Thyroid gland (tissue), 4 donors: Measurements from ENCODE around the gene PLXNA4. TPM values are rescaled to one million over a fixed set of nuclear protein-coding genes. Genes with fewer than 3 reads are reported as not detected.

ENCODE experiments used
- DNase-seq, 2 donors: peaks; one replicate each; pipeline ENCODE4 v3.0.0-alpha.2; 2019
- H3K27ac ChIP-seq, 3 donors: fragments of 200-600 bp; sonication (generic); 1 replicate in 2 of 3; 2 replicates in 1 of 3; pipeline ENCODE4 v1.5.1; 2016 to 2019; ENCODE audit warnings: mild to moderate bottlenecking in 1 of 3, moderate library complexity in 1 of 3
- H3K27me3 ChIP-seq: fragments of 200-600 bp; sonication (generic); one replicate; pipeline ENCODE4 v1.5.1; 2019
- H3K36me3 ChIP-seq, 2 donors: fragments of 200-600 bp; sonication (generic); one replicate each; pipeline ENCODE4 v1.5.1; 2016 to 2019
- H3K4me1 ChIP-seq, 2 donors: fragments of 200-600 bp; sonication (generic); one replicate each; pipeline ENCODE4 v1.5.1; 2017 to 2019
- H3K4me3 ChIP-seq, 3 donors: fragments of 200-600 bp; sonication (generic); replicated peaks in 1 of 3; 1 replicate in 2 of 3; 2 replicates in 1 of 3; pipeline ENCODE4 v1.5.1; 2016; ENCODE audit warnings: mild to moderate bottlenecking in 1 of 3
- H3K9me3 ChIP-seq: fragments of 200-600 bp; sonication (generic); one replicate; pipeline ENCODE4 v1.5.1; 2017
- CTCF ChIP-seq, 6 experiments: fragments of 200-600 bp in 3 of 6; fragments of 450-650 bp in 3 of 6; sonication (generic) in 3 of 6; IDR thresholded peaks; one replicate each; pipeline ENCODE4 v1.5.1; 2016 to 2019; ENCODE audit warnings: antibody characterized with exemption in 6 of 6, mild to moderate bottlenecking in 2 of 6, inconsistent platforms in 1 of 6, moderate library complexity in 1 of 6
- POLR2A ChIP-seq, 2 donors: fragments of 450-650 bp; IDR thresholded peaks; one replicate each; pipeline ENCODE4 v1.6.1; 2017; ENCODE audit warnings: antibody characterized with exemption in 2 of 2, mild to moderate bottlenecking in 2 of 2, moderate library complexity in 1 of 2
- WGBS, 2 donors: methylation state at CpG; one replicate each; pipeline ENCODE4 v1.1.5; 2017; 5-methylcytosine and 5-hydroxymethylcytosine counted together
- intact Hi-C: fragments of 100-400 bp; cut with DNase I; formaldehyde crosslinking; loops from one replicate; pipeline ENCODE4 v1.15.1; 2023
- total RNA-seq, 4 donors: library from RNA; depleted of rRNA; stranded (reverse); fragments of >200 nt; gene quantifications; one replicate each; pipeline ENCODE4 v1.2.3, GENCODE V29; 2016

PLXNA4 gene
- total RNA-seq, 4 donors from 2014 or later, result 1.3 to 8.3 (median 2.4) TPM

GRCh38 chr7:132134814-132135445 lies 441.3 kb downstream of the PLXNA4 start:
- TF ChIP-seq CTCF (IDR thresholded peaks at IDR 0.05) (no peak), POLR2A (IDR thresholded peaks at IDR 0.05) (no peak)
- Histone ChIP-seq H3K27me3 (no peaks in the 10 kb centered on the region), H3K4me1 (no peaks in the 10 kb centered on the region), H3K9me3 (no peaks in the 10 kb centered on the region), H3K4me3 (no peak overlapping the region), H3K27ac (no peak overlapping the region), H3K36me3 (no peaks in the 10 kb centered on the region)
- 79 to 85% methylated on average over 5 of the region's 5 CpGs for WGBS, 2 donors
- intact Hi-C loops, result no loop called here
- no peak for DNase-seq

GRCh38 chr7:132133501-132133900 lies 442.8 kb downstream of the PLXNA4 start:
- Histone ChIP-seq H3K27me3 (no peaks in the 10 kb centered on the region), H3K4me3 (no peak overlapping the region), H3K36me3 (no peaks in the 10 kb centered on the region), H3K27ac (no peak overlapping the region), H3K9me3 (no peaks in the 10 kb centered on the region), H3K4me1 (no peaks in the 10 kb centered on the region)
- TF ChIP-seq POLR2A (IDR thresholded peaks at IDR 0.05), result no peak
- TF ChIP-seq CTCF (IDR thresholded peaks at IDR 0.05), result no peak
- intact Hi-C loops, result no loop called here
- no peak for DNase-seq
- 84 to 93% methylated on average over 6 of the region's 6 CpGs for WGBS, 2 donors

DNA sequence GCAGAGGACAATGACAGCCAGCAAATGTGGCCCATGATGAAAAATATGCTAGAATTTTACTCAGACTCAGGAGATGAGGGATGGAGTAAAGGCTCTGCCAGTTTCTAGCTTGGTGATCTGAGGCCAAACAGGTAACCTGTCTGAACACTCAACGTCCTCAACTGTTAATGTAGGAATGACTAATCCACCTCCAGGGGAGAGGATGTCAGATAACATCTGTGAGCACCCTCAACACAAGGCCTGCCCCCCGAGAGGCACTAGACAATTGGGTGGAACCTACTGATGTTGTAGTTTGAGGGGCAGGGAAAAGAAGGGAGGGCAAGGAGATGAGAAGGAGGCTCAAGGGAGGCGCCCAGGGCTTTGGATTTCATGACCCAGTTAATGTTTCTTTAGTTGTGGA lies 445.1 kb downstream of the PLXNA4 start:
- Histone ChIP-seq H3K4me1 (no peaks in the 10 kb centered on the region), H3K9me3 (no peaks in the 10 kb centered on the region), H3K36me3 (no peaks in the 10 kb centered on the region), H3K27me3 (no peaks in the 10 kb centered on the region), H3K27ac (no peak overlapping the region), H3K4me3 (no peak overlapping the region)
- no peak for DNase-seq
- TF ChIP-seq CTCF (IDR thresholded peaks at IDR 0.05), result no peak
- TF ChIP-seq POLR2A (IDR thresholded peaks at IDR 0.05), result no peak
- 71 to 86% methylated on average over 3 of the region's 3 CpGs for WGBS, 2 donors
- intact Hi-C loops, result no loop called here

DNA sequence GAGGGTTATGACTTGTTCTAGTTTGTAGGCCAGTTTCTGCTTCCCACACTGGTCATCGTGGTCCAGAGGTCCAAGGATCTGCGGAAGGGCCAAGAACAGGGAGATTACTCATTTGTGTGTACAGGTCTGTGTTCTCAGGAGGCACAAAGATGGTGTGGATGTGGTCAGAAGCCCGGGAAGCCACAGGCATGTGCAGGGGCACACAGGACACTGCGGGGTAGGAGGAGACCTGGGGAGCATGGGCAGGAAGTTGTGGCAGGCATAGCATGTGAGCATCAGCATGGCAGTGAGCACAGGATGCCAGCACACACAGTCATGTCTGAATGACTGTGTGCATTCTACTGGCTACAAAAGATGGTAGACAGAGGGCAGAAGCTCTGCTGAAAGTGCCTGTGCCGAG lies 445.8 kb downstream of the PLXNA4 start:
- Histone ChIP-seq H3K4me1 (no peaks in the 10 kb centered on the region), H3K4me3 (no peak overlapping the region), H3K9me3 (no peaks in the 10 kb centered on the region), H3K27me3 (no peaks in the 10 kb centered on the region), H3K36me3 (no peaks in the 10 kb centered on the region), H3K27ac (no peak overlapping the region)
- no peak for TF ChIP-seq POLR2A (IDR thresholded peaks at IDR 0.05)
- TF ChIP-seq CTCF (IDR thresholded peaks at IDR 0.05), result no peak
- intact Hi-C loops, result no loop called here
- DNase-seq, result no peak
- WGBS, 2 donors, result 79 to 86% methylated on average over 5 of the region's 5 CpGs

DNA sequence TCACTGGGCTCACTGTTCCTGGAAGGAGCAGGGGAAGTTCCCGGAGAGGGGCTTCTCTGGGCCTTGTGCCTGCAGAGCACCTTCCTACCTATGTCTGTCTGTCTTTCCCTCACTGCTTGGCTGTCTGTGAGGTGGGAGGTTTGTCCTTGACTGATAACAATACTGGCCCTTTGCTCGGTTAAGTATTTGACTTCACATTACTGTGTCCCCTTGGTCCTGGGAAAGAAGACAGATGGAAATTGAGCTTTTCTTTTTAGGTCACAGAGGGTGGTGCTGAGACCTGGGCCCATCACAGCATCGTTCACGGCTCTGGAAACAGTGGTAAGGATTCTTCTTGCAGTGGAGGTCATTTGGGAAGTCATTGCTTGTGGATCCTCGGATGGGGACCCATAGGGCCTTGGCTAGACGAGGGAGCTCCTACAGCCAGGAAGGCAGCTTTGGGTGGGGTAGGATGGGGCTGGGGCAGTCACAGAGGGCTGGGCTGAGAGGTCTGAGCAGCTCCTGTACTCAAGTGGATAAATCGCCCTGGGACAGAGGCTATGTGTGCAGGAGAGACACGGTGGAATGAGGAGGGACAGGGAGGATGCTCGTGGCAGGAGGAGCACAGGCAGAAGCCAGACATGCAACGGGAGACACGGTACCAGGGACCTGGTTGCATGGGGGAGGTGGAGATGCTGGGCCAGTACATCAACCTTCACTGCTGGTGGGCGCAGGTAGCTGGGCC lies 450.2 kb downstream of the PLXNA4 start:
- Histone ChIP-seq H3K27me3 (no peaks in the 10 kb centered on the region), H3K4me3 (no peak overlapping the region), H3K4me1 (no peaks in the 10 kb centered on the region), H3K36me3 (no peaks in the 10 kb centered on the region), H3K9me3 (no peaks in the 10 kb centered on the region), H3K27ac (no peak overlapping the region)
- TF ChIP-seq CTCF (IDR thresholded peaks at IDR 0.05), result no peak
- WGBS, 2 donors, result 84 to 90% methylated on average over 12 of the region's 12 CpGs
- intact Hi-C loops, result no loop called here
- DNase-seq, result no peak
